Retinal pigment epithelial cell (primary cell): ENCODE results near the gene PHACTR3.

Source experiments
- DNase-seq: peaks from one replicate; pipeline ENCODE4 v3.0.0-alpha.2; 2010; ENCODE audit warnings: low read depth
- H3K4me3 ChIP-seq: 2 replicates; pipeline ENCODE4 v1.5.1; 2011; ENCODE audit warnings: mild to moderate bottlenecking, low read length, control low read depth, moderate library complexity
- CTCF ChIP-seq: conservative IDR thresholded peaks from 2 replicates; pipeline ENCODE4 v1.5.1; 2011; ENCODE audit warnings: low read depth, low read length, control low read depth, inconsistent platforms

PHACTR3 gene

GRCh38 chr20:59665656-59666555 lies 61.6 kb downstream of the PHACTR3 start:
- no peak for DNase-seq
- H3K4me3 ChIP-seq = no peak overlapping the region
- TF ChIP-seq CTCF = no peak

GRCh38 chr20:59666586-59666985 lies 62.2 kb downstream of the PHACTR3 start:
- TF ChIP-seq CTCF = no peak
- no peak for DNase-seq
- H3K4me3 ChIP-seq = no peak overlapping the region

- no peak for DNase-seq
- TF ChIP-seq CTCF = no peak
- no peak overlapping the region for H3K4me3 ChIP-seq
These were observed 62.8 kb downstream of the PHACTR3 start for GRCh38 chr20:59667131-59667530.

- no peak overlapping the region for H3K4me3 ChIP-seq
- no peak for TF ChIP-seq CTCF
- DNase-seq = no peak
These were observed 63.7 kb downstream of the PHACTR3 start for GRCh38 chr20:59667981-59668515.

- TF ChIP-seq CTCF = no peak
- no peak overlapping the region for H3K4me3 ChIP-seq
- no peak for DNase-seq
These were observed 64.8 kb downstream of the PHACTR3 start for GRCh38 chr20:59668926-59669850.

- no peak for TF ChIP-seq CTCF
- no peak for DNase-seq
These were observed 66.6 kb downstream of the PHACTR3 start for GRCh38 chr20:59670786-59671492.

More at GRCh38 chr20:59670786-59671492, 66.6 kb downstream of the PHACTR3 start:
- no peak overlapping the region for H3K4me3 ChIP-seq
